Measurements from ENCODE around the gene ABHD17C. TPM values are rescaled to one million over a fixed set of nuclear protein-coding genes. Genes with fewer than 3 reads are reported as not detected.
A peak's percentile ranks its signal among the peaks of the same experiment; 100 is the strongest.

ABHD17C gene
- total RNA-seq, 1 experiment from 2014 or later: 3.4 TPM

GRCh38 chr15:80689294-80689693 is 5.8 kb upstream of the ABHD17C start:
- no peak for DNase-seq (ENCODE audit: low read depth)

DNA sequence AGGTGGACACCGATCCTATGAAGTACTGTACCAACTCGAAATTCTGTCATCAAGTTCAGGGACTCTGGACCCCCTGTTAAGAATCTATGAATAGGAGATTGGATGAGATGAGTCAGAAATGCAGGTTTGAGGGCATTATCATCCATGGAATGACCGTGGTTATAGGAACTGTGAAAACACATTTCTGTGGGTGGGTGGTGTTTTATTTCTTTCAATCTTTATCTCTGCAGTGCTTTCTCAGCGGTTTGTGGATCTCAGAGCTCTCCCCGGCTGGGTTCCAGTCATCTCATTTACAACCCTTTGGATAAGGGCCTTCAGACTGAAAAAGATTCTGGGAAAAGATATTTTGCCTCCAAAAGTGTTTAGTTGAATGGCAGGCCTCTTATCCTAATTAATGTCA is 5.4 kb upstream of the ABHD17C start:
- DNase-seq (ENCODE audit: low read depth): no peak

GRCh38 chr15:80691575-80691974 is 3.5 kb upstream of the ABHD17C start:
- DNase-seq (ENCODE audit: low read depth): no peak

- DNase-seq (ENCODE audit: low read depth): peak; percentile 40
These were observed 1.2 kb upstream of the ABHD17C start for GRCh38 chr15:80693682-80694610.

GRCh38 chr15:80694611-80695098 is 455 bp upstream of the ABHD17C start:
- DNase-seq (ENCODE audit: low read depth): peak; percentile 39

- peak; percentile 20 for DNase-seq (ENCODE audit: low read depth)
These were observed 976 bp downstream of the ABHD17C start for GRCh38 chr15:80695911-80696661.

DNA sequence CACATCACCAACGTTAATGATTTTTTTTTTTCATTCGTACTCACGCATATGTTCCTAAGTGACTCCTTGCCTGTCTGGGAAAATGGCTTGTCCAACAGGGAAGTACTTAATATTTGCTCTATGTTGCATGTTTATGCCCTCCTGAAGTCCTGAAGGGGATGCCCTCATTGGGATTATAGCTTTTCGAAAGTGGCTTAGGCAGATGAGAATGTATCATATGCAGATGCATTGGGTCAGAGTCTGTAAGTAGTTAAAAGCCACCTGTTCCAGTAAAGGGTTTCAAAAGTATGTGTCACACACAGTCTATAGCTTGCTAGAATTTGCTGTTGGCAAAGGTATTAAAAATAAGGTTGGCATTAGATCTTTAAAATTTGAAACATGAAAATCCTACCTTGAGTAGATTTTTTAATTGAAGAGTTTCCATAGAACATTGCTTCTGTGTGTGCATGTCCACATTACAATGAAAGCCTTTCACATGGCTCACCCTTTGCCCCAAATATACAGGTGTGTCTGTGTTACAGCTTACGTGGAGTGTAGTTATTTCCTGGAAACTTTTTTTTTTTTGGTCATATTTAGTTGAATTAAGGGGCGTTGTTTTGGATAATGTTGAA is 2.1 kb downstream of the ABHD17C start:
- DNase-seq (ENCODE audit: low read depth): no peak

DNA sequence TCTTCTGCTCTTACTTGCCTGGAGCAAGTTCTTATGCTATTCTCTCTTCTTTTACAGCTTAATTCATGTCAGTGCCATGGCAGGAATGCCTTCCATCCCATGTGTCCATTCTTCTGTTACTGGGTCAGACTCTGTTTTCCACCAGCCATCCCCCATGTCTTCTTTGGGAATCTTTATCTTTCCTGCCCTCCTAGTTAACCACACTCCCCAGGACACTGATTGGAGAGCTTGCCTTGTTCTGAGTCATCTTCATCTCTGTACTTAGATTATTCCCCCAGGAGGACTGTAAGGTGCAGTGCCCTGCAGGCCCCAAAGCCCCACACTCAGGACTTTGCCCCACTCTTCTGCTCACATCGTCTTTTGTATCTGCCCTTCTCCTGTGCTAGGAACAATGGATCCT is 3.6 kb downstream of the ABHD17C start:
- DNase-seq (ENCODE audit: low read depth): no peak

GRCh38 chr15:80699981-80700380 is 4.9 kb downstream of the ABHD17C start:
- DNase-seq (ENCODE audit: low read depth): peak; percentile 40

DNA sequence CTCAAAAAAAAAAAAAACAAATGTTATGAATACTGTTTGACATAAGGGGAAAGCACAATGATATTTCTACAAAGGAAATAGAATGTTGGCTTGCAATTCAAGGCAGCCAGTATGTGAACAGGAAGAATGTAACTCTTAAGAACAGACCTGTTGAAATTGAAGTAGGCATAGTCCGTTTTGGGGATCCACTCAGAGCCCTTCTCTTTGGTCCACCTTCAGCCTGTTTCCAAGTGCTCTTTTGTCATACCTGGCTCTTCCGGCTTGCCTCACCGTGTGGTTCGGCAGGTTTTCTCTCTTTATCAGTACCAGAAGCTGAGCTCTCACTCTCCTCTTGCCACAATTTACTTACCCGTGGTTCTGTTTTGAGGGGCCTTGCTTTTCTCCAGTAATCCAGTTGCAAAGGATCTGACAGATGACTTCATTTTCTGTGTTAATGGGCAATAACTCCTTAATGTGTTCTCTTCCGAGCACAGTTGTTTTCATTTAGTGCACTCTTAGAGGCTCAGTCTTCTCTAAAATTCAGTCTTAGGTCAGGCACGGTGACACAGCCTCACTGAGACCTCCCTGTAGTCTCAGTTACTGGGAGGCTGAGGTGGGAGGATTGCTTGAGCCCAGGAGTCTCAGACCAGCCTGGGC is 6.7 kb downstream of the ABHD17C start:
- no peak for DNase-seq (ENCODE audit: low read depth)

- DNase-seq (ENCODE audit: low read depth): no peak
These were observed 8.0 kb downstream of the ABHD17C start for GRCh38 chr15:80703081-80703480.

DNA sequence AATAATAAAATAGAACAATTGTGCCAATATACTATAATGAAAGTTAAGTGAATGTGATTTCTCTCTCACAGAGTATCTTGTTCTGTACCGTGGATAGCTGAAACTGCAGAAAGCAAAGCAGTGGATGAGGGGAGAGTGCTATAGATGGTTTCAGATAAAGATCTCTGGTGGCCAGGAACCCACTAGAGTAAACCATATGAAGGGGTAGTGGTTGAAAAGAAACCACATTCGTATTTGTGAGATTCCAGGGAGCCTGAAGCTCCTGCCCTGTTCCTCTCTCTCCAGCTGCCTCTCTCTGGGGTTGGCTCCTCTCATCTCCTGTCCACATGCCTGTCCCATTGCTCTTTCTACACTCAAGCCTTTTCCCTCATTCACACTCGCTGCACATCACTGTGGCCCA is 8.9 kb downstream of the ABHD17C start:
- no peak for DNase-seq (ENCODE audit: low read depth)

DNA sequence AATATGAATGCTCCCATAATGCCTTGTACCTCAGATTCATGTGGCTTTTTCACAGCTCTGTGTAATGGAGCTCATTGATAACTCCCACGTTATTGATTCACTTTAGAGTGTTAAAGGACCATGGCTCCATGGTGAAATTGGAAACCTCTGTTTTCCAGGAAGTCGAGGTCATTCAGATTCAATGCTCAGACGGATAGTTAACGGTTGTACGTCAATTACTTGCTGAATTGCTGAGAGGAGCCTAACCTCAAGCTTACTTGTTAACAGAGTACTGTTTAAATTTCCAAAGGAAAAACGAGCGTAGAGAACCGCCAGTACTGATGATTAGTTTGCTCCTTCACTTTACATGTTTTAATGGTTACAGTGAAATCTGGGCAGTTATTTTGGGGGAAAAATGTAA is 11.1 kb downstream of the ABHD17C start:
- DNase-seq (ENCODE audit: low read depth): no peak

DNA sequence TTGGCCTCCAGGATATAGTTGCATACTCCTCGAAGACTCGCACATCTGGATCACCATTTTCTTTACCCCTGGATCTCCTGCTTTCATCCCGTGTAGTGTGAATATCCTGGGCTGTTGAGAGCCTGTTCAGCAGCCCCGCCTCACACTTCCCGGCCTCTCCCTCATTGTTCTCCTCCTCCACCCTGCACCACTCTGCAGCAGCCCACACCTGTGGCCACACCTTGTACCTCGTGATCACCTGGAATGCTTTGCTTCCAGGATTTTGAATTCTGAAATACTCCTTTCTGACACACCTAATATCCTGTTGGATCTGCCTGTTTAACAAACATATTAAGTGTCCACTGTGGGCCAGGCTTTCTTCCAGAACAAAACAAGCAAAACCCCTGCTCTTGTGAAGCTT is 14.4 kb downstream of the ABHD17C start:
- DNase-seq (ENCODE audit: low read depth): no peak

DNA sequence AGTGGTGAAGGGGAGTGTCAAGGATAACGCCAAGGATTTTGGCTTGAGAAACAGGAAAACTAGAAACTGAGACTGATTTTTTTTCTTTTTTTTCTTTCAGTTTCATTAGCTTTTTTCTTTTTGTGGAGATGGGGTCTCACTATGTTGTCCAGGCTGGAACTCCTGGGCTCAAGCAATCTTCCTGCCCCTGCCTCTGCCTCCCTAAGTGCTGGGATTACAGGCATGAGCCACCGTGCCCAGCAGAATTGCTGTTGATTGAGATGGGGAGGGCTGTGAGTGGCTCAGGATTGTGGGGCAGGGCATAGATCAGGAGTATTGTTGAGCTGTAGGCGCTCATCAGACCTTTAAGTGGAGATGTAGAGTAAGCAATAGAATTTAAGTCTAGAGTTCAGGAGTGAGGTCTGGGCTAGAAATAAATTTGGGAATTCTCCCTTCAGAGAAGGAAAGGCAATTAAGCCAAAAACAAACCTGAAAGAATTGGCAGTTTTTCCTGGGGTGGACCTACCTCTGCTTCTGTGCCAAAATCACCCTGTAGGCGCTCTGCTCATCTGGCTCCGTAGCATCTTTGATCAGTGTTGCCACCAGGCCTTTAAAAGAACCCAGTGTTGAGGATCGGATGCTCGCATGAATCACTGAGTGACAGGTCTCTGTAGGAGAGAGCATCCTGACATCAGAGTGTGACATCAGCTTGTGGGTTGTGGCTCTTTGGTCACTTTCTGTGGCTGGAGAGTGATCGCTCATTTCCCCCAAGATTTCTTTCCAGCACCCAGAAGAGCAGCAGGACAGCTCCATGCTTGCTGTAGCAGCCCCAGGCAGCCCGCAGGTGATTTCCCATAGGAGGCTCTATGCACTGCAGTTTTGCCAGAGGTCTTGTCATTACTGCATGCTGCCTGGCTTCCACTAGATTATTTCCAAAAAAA is 15.8 kb downstream of the ABHD17C start:
- DNase-seq (ENCODE audit: low read depth): peak; percentile 56

GRCh38 chr15:80711886-80712285 is 16.8 kb downstream of the ABHD17C start:
- DNase-seq (ENCODE audit: low read depth): no peak

- DNase-seq (ENCODE audit: low read depth): no peak
These were observed 17.8 kb downstream of the ABHD17C start for GRCh38 chr15:80712956-80713355.

GRCh38 chr15:80721476-80721875 is 26.4 kb downstream of the ABHD17C start:
- DNase-seq (ENCODE audit: low read depth): no peak

- DNase-seq (ENCODE audit: low read depth): no peak
These were observed 27.7 kb downstream of the ABHD17C start for GRCh38 chr15:80722811-80723210.

DNA sequence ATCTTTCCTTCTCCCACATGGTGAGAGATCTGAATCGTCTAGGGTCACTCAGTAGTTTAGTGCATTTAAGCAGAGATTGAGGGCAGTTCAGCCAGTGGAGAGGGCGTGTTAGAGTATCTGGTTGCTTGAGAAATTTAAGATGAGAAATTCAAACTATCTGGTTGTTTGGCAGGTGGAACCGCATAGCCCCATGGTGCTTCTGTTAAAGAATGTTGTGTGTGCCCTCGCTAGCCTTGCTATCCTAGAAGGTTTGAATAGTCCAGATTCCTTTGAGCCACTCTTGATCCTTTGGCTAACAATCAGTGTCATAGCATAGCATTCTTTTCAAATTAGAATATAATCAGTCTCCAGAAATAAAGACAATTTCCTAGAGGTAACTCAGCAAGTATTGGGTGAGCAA is 32.1 kb downstream of the ABHD17C start:
- DNase-seq (ENCODE audit: low read depth): peak; percentile 9

DNA sequence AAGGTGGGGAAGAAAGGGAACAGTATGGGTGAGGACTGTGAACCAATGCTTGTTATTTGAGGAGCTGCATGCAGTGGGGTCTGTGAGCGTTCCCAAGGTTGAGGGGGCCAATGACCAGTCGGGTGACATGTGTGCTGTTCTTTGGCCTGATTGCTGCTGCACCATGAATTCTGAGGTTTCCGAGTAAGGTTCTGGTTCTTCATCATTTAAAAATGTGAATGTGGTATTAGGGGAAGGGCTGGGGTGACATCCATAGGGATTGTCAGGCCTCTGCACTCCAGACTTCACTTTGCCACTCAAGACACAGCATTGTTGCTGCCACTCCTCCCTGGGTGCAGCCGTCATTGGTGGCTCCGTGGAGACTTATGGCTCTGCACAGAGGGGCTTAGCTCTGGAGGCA is 32.5 kb downstream of the ABHD17C start:
- DNase-seq (ENCODE audit: low read depth): no peak
